LNCaP clone FGC (cell line): ENCODE measurements around the gene ERBB3.
"Not testable (repeated sequence)": the region's sequence is repeated elsewhere in the genome, so short reads cannot be mapped to it uniquely, and the experiment has no call there.

Source experiments
- DNase-seq: peaks from one replicate; pipeline ENCODE4 v3.0.0-alpha.2; 2011; ENCODE audit warnings: low read depth
- H3K4me3 ChIP-seq: 2 replicates; pipeline ENCODE4 v1.5.1; 2011; ENCODE audit warnings: mild to moderate bottlenecking, low read depth, low read length, control low read depth
- TF ChIP-seq, protein P1 (sequence below): IDR thresholded peaks from 2 replicates; pipeline ENCODE4 v1.5.1; 2012; ENCODE audit warnings: mild to moderate bottlenecking; ENCODE audit not compliant: control insufficient read depth, insufficient read depth; ENCODE audit errors: extremely low read depth

The ERBB3 gene

DNA sequence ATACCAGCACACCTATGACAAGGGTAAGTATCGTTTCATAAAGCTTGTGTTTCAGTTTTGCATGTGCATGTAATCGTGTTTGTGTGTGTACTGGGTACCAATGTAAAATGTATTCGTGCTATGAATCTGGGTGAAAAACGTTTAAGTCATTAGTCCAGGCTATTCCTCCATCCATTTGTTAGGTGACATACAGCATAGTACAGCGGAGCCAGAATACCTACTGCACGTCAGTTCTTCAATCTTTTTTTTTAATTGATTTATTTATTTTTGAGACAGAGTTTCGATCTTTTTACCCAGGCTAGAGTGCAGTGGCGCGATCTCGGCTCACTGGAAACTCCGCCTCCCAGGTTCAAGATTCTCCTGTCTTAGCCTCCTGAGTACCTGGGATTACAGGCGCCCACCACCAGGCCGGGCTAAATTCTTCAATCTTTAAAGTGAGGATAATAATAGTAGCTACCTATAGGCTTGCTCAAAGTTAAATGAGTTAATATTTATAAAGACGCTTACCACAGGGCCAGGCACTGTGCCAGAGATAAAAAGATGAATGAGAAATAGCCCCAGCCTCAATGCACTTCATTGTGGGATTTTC lies 38.9 kb upstream of the ERBB3 start:
- no peak for DNase-seq
- TF ChIP-seq, protein P1, sequence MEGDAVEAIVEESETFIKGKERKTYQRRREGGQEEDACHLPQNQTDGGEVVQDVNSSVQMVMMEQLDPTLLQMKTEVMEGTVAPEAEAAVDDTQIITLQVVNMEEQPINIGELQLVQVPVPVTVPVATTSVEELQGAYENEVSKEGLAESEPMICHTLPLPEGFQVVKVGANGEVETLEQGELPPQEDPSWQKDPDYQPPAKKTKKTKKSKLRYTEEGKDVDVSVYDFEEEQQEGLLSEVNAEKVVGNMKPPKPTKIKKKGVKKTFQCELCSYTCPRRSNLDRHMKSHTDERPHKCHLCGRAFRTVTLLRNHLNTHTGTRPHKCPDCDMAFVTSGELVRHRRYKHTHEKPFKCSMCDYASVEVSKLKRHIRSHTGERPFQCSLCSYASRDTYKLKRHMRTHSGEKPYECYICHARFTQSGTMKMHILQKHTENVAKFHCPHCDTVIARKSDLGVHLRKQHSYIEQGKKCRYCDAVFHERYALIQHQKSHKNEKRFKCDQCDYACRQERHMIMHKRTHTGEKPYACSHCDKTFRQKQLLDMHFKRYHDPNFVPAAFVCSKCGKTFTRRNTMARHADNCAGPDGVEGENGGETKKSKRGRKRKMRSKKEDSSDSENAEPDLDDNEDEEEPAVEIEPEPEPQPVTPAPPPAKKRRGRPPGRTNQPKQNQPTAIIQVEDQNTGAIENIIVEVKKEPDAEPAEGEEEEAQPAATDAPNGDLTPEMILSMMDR: no peak
- peak overlapping the region; percentile 53 for H3K4me3 ChIP-seq

DNA sequence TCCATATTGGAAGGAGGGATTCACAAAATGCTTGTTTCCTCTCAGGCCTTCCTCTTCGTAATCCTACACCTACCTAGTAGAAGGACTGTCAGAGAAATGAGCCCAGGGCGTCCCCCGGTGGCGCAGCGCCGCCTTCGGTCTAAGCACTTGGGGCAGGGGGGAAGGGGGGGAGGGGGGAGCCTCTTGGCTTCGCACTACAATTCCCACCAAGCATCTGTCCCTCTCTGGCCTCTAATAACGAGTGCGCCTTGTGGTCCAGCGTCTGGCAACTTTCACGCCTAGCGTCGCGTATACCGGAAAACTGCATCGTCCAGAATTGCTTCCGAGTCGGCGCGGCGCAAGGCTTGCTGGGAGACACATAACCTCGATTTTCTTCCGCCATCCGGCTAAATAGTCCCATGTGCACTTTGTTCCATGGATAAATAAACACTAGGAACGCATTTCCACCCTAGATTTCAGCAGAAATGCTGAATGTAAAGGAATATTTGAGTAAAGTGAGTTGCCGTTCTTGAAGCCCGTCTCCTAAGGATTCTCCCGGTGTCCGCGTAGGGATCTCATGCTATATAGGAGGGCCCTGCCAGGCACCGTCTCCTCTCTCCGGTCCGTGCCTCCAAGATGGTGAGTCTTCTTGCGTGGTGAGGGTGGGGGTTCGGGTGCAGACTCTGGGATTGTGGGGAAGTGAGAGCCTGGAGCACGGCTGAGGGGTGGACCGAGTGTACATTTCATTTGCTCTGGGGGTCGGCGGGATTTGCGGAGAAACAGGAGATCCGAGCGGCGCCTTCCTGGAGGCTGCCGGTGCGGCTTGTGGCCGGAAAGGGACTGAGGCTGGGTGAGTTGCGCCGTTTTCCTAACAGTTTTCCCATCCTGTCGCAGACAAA lies 38.2 kb upstream of the ERBB3 start, which contains the start of gene RPS26:
Gene RPS26 (plus strand): TSS at position 367 of the 878 bp plus-strand sequence. CDS start 249 bp downstream, at position 616.
- TF ChIP-seq, protein P1: peak; percentile 56
- DNase-seq: peak; percentile 100
- H3K4me3 ChIP-seq: peak within 1 kb of the TSS; percentile 67

DNA sequence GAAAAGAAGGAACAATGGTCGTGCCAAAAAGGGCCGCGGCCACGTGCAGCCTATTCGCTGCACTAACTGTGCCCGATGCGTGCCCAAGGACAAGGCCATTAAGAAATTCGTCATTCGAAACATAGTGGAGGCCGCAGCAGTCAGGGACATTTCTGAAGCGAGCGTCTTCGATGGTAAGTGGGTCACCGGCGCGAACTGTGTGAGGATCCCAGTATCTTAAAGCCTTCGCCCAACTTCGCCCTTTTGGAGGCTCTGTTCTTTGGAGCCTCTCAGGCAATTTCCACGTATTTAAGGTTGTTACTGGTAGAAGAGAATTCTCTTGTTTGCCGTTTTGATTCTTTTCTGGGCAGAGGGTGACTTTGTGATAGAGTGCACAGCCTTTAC lies 37.5 kb upstream of the ERBB3 start:
- not testable (repeated sequence) for DNase-seq

DNA sequence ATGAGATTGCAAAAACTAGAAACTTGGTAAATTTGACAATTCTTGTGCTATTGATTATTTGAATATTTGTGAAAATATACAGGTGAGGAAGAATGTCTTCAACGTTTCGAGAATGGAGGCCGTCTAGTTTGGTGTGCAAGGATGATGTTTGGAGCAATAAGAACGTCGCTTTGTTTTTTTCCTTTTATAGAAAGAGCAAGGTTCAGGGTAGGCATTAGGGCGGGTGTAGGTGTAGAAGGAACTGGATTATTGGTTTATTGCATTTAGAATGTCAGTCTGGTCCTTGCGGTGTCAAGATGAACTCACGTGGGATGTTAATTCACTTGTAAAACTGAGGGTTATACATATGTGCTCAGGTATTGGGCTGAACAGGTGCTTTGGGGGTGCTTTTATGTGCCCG lies 37.1 kb upstream of the ERBB3 start:
- TF ChIP-seq, protein P1: no peak
- H3K4me3 ChIP-seq: peak overlapping the region; percentile 67
- no peak for DNase-seq

More for the DNA sequence above, 37.5 kb upstream of the ERBB3 start:
- peak overlapping the region; percentile 67 for H3K4me3 ChIP-seq

DNA sequence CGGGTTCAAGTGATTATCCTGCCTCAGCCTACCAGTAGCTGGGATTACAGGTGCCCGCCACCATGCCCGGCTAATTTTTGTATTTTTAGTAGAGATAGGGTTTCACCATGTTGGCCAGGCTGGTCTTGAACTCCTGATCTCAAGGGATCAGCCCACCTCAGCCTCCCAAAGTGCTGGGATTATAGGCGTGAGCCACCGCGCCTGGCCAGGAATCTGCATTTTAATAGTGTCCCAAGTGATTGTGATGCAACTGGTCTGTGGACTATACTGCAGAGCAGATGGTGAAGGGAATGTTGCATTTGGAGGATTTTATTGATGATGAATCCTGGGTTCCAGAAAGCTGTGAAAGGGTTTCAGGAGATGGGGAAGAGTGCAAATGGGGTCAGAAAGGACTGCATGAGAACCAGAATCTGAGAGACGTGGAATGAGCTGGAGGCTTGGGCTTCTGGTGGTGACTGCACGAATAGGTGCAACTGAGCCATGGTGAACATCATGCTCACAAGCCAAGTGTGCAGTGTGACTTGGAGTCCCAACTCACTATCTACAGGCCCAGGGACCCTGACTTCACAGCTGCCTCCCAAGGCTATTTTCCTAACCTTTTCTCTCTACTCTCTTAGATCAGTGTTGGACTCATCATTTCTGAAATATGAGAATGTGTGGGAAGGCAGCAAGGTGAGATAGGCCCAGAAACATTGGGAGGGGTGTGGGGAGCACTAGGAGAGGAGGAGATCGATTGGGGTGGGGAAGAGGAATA lies 33.8 kb upstream of the ERBB3 start:
- TF ChIP-seq, protein P1: no peak
- no peak overlapping the region for H3K4me3 ChIP-seq
- DNase-seq: no peak

DNA sequence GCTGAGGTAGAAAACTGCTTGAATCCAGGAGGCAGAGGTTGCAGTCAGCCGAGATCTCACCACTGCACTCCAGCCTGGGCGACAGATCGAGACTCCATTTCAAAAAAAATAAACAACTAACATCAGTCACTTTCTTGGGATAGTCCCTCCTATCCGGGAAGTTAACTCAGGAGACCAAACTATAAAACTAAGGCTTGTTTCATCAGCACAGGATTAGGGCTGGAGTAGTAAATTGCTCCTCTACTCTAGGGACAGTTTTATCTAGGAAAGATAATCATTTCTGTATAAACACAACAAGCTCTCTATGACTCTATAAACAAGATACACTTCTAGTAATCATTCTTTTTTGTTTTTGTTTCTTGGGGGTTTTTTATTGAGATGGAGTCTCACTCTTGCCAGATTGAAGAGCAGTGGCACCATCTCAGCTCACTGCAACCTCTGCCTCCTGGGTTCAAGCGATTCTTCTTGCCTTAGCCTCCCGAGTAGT lies 26.5 kb upstream of the ERBB3 start:
- no peak for DNase-seq
- no peak overlapping the region for H3K4me3 ChIP-seq
- TF ChIP-seq, protein P1: no peak

DNA sequence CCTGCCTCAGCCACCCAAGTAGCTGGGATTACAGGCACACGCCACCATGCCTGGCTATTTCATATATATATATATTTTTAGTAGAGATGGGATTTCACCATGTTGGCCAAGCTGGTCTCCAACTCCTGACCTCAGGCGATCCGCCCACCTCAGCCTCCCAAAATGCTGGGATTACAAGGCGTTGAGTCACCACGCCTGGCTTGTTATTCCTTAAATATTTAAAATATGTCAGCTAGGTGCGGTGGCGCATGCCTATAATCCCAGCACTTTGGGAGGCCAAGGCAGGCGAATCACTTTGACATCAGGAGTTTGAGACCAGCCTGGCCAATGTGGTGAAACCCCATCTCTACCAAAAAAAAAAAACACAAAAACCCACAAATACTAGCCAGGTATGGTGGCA lies 20.0 kb upstream of the ERBB3 start:
- H3K4me3 ChIP-seq, DNase-seq: not testable (repeated sequence)
